IMR-90 (cell line): ENCODE measurements around the gene LGALSL. TPM values are rescaled to one million over a fixed set of nuclear protein-coding genes. Genes with fewer than 3 reads are reported as not detected.
A peak's percentile ranks its signal among the peaks of the same experiment; 100 is the strongest.

ENCODE experiments used
- ATAC-seq: fragments of 200-7000 bp; cut with Tn5 transposase; 2 replicates; pipeline ENCODE4 v1.9.1; 2020; ENCODE audit warnings: low read depth, mild to moderate bottlenecking, moderate library complexity
- BruUV-seq: library from RNA; stranded (reverse); fragments of 400-500 nt; replicated peaks from 2 replicates; lab custom pipeline; 2021; lab: Mats Ljungman, UMichigan
- CTCF ChIA-PET: fragments of 300-600 bp; formaldehyde crosslinking; extraction: SDS; loops from one replicate; lab custom pipeline; 2021; ENCODE audit warnings: antibody characterized with exemption; lab: Yijun Ruan, JAX
- POLR2A ChIA-PET: fragments of 300-600 bp; sonication (Branson Sonifier 250); formaldehyde crosslinking; loops from one replicate; lab custom pipeline; 2022; ENCODE audit warnings: antibody characterized with exemption; ENCODE audit not compliant: unreplicated experiment; lab: Charles Lee
- DNase-seq: peaks from one replicate; pipeline ENCODE4 v3.0.0; 2013
- H2AFZ ChIP-seq: replicated peaks from 2 replicates; pipeline ENCODE3; 2013; ENCODE audit warnings: low read length, mild to moderate bottlenecking; ENCODE audit not compliant: poor library complexity
- H2AK5ac ChIP-seq: 2 replicates; pipeline ENCODE4 v1.6.1; 2013; ENCODE audit warnings: low read depth, low read length, inconsistent platforms
- H2AK9ac ChIP-seq: replicated peaks from 2 replicates; pipeline ENCODE3; 2013; ENCODE audit warnings: mild to moderate bottlenecking, low read depth, low read length, moderate library complexity; ENCODE audit not compliant: poor library complexity
- H2BK120ac ChIP-seq: 2 replicates; pipeline ENCODE4 v1.6.1; 2013; ENCODE audit warnings: low read depth, low read length, inconsistent platforms
- H2BK15ac ChIP-seq: 3 replicates; pipeline ENCODE4 v1.6.1; 2013; ENCODE audit warnings: low read depth, low read length, inconsistent platforms
- H2BK20ac ChIP-seq: 2 replicates; pipeline ENCODE4 v1.6.1; 2013; ENCODE audit warnings: low read depth, mild to moderate bottlenecking, inconsistent platforms, low read length, moderate library complexity
- H2BK5ac ChIP-seq: 2 replicates; pipeline ENCODE4 v1.6.1; 2013; ENCODE audit warnings: mild to moderate bottlenecking, low read depth, low read length, inconsistent platforms; ENCODE audit not compliant: poor library complexity, severe bottlenecking
- H3K14ac ChIP-seq: replicated peaks from 2 replicates; pipeline ENCODE4 v1.6.1; 2013; ENCODE audit warnings: low read depth, low read length, inconsistent platforms
- H3K18ac ChIP-seq: 2 replicates; pipeline ENCODE4 v1.6.1; 2013; ENCODE audit warnings: low read depth, low read length, control low read depth
- H3K23ac ChIP-seq: 2 replicates; pipeline ENCODE4 v1.6.1; 2013; ENCODE audit warnings: low read depth, low read length, inconsistent platforms
- H3K27ac ChIP-seq: 2 replicates; pipeline ENCODE4 v1.5.1; 2013; ENCODE audit warnings: mild to moderate bottlenecking, control low read depth, low read length; ENCODE audit not compliant: insufficient read depth
- H3K27me3 ChIP-seq: 2 replicates; pipeline ENCODE4 v1.6.1; 2013; ENCODE audit warnings: low read length; ENCODE audit not compliant: control insufficient read depth, insufficient read depth
- H3K36me3 ChIP-seq: 2 replicates; pipeline ENCODE4 v1.6.1; 2013; ENCODE audit warnings: low read length, mixed read lengths; ENCODE audit not compliant: control insufficient read depth, insufficient read depth
- H3K4ac ChIP-seq: 2 replicates; pipeline ENCODE4 v1.6.1; 2013; ENCODE audit warnings: low read depth, low read length, inconsistent platforms
- H3K4me1 ChIP-seq: 2 replicates; pipeline ENCODE4 v1.6.1; 2013; ENCODE audit warnings: low read length, mixed read lengths; ENCODE audit not compliant: control insufficient read depth, insufficient read depth
- H3K4me2 ChIP-seq: 2 replicates; pipeline ENCODE4 v1.6.1; 2013; ENCODE audit warnings: low read depth, mild to moderate bottlenecking, control low read depth, low read length, moderate library complexity
- H3K4me3 ChIP-seq: 2 replicates; pipeline ENCODE4 v1.5.1; 2013; ENCODE audit warnings: low read depth, mild to moderate bottlenecking, control low read depth, low read length, moderate library complexity; ENCODE audit not compliant: insufficient read depth
- H3K56ac ChIP-seq: 2 replicates; pipeline ENCODE4 v1.6.1; 2013; ENCODE audit warnings: low read length, inconsistent platforms; ENCODE audit not compliant: insufficient read depth; ENCODE audit errors: extremely low read depth
- H3K79me1 ChIP-seq, 2 experiments: 2 replicates each; pipeline ENCODE4 v1.6.1; 2013; ENCODE audit warnings: low read length in 2 of 2, inconsistent platforms in 1 of 2, low read depth in 1 of 2
- H3K9ac ChIP-seq: 2 replicates; pipeline ENCODE4 v1.6.1; 2013; ENCODE audit warnings: low read depth, low read length, control low read depth
- H3K9me1 ChIP-seq: 2 replicates; pipeline ENCODE4 v1.6.1; 2013; ENCODE audit warnings: low read length, inconsistent platforms; ENCODE audit not compliant: insufficient read depth
- H3K9me3 ChIP-seq: 2 replicates; pipeline ENCODE4 v1.6.1; 2013; ENCODE audit warnings: low read length; ENCODE audit not compliant: control insufficient read depth, insufficient read depth
- H4K20me1 ChIP-seq: 2 replicates; pipeline ENCODE4 v1.6.1; 2013; ENCODE audit warnings: low read length, inconsistent platforms; ENCODE audit not compliant: insufficient read depth
- H4K5ac ChIP-seq: 2 replicates; pipeline ENCODE4 v1.6.1; 2013; ENCODE audit warnings: mild to moderate bottlenecking, low read depth, low read length, control low read depth
- H4K8ac ChIP-seq, 2 experiments: 2 replicates each; pipeline ENCODE4 v1.6.1; 2013; ENCODE audit warnings: low read depth in 2 of 2, low read length in 2 of 2, control low read depth in 1 of 2, inconsistent platforms in 1 of 2
- H4K91ac ChIP-seq: 2 replicates; pipeline ENCODE4 v1.6.1; 2013; ENCODE audit warnings: low read depth, low read length, inconsistent platforms; ENCODE audit not compliant: insufficient read depth
- BHLHE40 ChIP-seq: fragments of 150-350 bp; IDR thresholded peaks from 2 replicates; pipeline ENCODE4 v1.6.1; 2016; ENCODE audit warnings: mild to moderate bottlenecking, low read depth, low read length
- CEBPB ChIP-seq: IDR thresholded peaks from 2 replicates; pipeline ENCODE4 v1.6.1; 2012; ENCODE audit warnings: low read depth, low read length, improper control_type of control experiment
- CHD1 ChIP-seq: IDR thresholded peaks from 2 replicates; pipeline ENCODE4 v1.6.1; 2012; ENCODE audit warnings: low read depth, low read length, improper control_type of control experiment
- CTCF ChIP-seq: conservative IDR thresholded peaks from 2 replicates; pipeline ENCODE4 v1.5.1; 2012; ENCODE audit warnings: mild to moderate bottlenecking, low read depth, low read length, improper control_type of control experiment
- ELK1 ChIP-seq: fragments of 150-350 bp; IDR thresholded peaks from 2 replicates; pipeline ENCODE4 v1.6.1; 2016; ENCODE audit warnings: low read depth, mild to moderate bottlenecking, low read length, moderate library complexity, borderline replicate concordance
- NFE2L2 ChIP-seq: fragments of 150-350 bp; IDR thresholded peaks from 2 replicates; pipeline ENCODE4 v1.6.1; 2016; ENCODE audit warnings: low read depth, mild to moderate bottlenecking, low read length
- POLR2A ChIP-seq: IDR thresholded peaks from 2 replicates; pipeline ENCODE4 v1.6.1; 2012; ENCODE audit warnings: mild to moderate bottlenecking, low read depth, low read length
- RCOR1 ChIP-seq: IDR thresholded peaks from 2 replicates; pipeline ENCODE4 v1.6.1; 2012; ENCODE audit warnings: mild to moderate bottlenecking, low read length, improper control_type of control experiment; ENCODE audit not compliant: insufficient replicate concordance
- RFX5 ChIP-seq: IDR thresholded peaks from 2 replicates; pipeline ENCODE4 v1.8.0; 2012; ENCODE audit warnings: low read depth, mild to moderate bottlenecking, low read length, moderate library complexity
- SMC3 ChIP-seq: fragments of 150-350 bp; IDR thresholded peaks from 2 replicates; pipeline ENCODE4 v1.6.1; 2016; ENCODE audit warnings: low read depth, mild to moderate bottlenecking, antibody characterized with exemption, low read length, moderate library complexity
- USF2 ChIP-seq: fragments of 150-350 bp; IDR thresholded peaks from 2 replicates; pipeline ENCODE4 v1.6.1; 2017; ENCODE audit warnings: mild to moderate bottlenecking, antibody characterized with exemption, low read length, low read depth
- WGBS, 2 experiments: methylation state at CpG; one replicate each; pipeline versions ENCODE4 v1.1.5 to v1.1.7; 2013; ENCODE audit warnings: missing lambda C conversion rate in 2 of 2; ENCODE audit not compliant: insufficient read length in 1 of 2; ENCODE audit errors: extremely low coverage in 2 of 2; 5-methylcytosine and 5-hydroxymethylcytosine counted together
- dilution Hi-C: fragments of 300-500 bp; cut with HindIII; formaldehyde crosslinking; loops from one replicate; pipeline ENCODE4 v1.14.3; 2018; ENCODE audit warnings: low sequenced_read_pairs; ENCODE audit not compliant: unreplicated experiment
- in situ Hi-C: fragments of 300-500 bp; cut with MboI; formaldehyde crosslinking; loops from 3 replicates; pipeline ENCODE4 v1.14.3; 2019; ENCODE audit warnings: low sequenced_read_pairs, inconsistent platforms, mixed read lengths
- intact Hi-C: fragments of 100-400 bp; cut with micrococcal nuclease; formaldehyde crosslinking; loops from 2 replicates; pipeline ENCODE4 v1.10.0; 2022
- polyA plus RNA-seq, 3 experiments: library from polyadenylated mRNA; depleted of rRNA; stranded (reverse); fragments of >200 nt; gene quantifications; 2 replicates each; pipeline ENCODE4 v1.2.3, GENCODE V29; 2012; ENCODE audit warnings: low replicate concordance in 1 of 3
- total RNA-seq: library from RNA; depleted of rRNA; stranded (reverse); fragments of >200 nt; gene quantifications from 2 replicates; pipeline ENCODE4 v1.2.3, GENCODE V29; 2012

LGALSL gene
- total and polyA plus RNA-seq, 2 of the 4 experiments (the other 2 are of a cell fraction): 0.86 to 2.9 TPM

GRCh38 chr2:64404743-64405142, 49.2 kb upstream of the LGALSL start (continued):
- TF ChIP-seq USF2: no peak

- Histone ChIP-seq H3K9me1 (no peaks in the 10 kb centered on the region; the same call in 1 of the 2 replicates), H2BK120ac (no peak overlapping the region), H3K27ac (no peak overlapping the region), H3K9ac (no peak overlapping the region), H4K20me1 (no peaks in the 10 kb centered on the region), H3K36me3 (no peaks in the 10 kb centered on the region), H3K18ac (no peak overlapping the region), H3K9me3 (no peaks in the 10 kb centered on the region), H2AK5ac (no peak overlapping the region), H3K4me1 (peaks cover 11% of the 10 kb centered on the region; the same call in 1 of the 2 replicates), H4K91ac (no peak overlapping the region), H3K56ac (no peak overlapping the region), H4K8ac (no peak overlapping the region), H3K79me1 (no peaks in the 10 kb centered on the region), H2BK15ac (no peak overlapping the region), H3K4ac (no peak overlapping the region), H3K27me3 (peaks cover 12% of the 10 kb centered on the region), H2BK5ac (no peak overlapping the region), H2BK20ac (no peak overlapping the region), H3K23ac (no peak overlapping the region), H2AK9ac (no peak overlapping the region), H3K4me2 (peak overlapping the region; percentile 51; the same call in 1 of the 2 replicates), H3K14ac (no peak overlapping the region), H4K5ac (no peak overlapping the region), H2AFZ (peak overlapping the region; percentile 8), H3K4me3 (no peak overlapping the region)
- ATAC-seq (peak; percentile 53), DNase-seq (peak; percentile 56)
- POLR2A ChIA-PET: no interaction called here
- BruUV-seq: no TSS peak
- CTCF ChIA-PET: no interaction called here
- WGBS, 2 experiments: 48% methylated on average over 6 of the region's 11 CpGs; no CpG with 5 or more reads in 1 of the 2 experiments
- dilution Hi-C loops (no loop called here), intact Hi-C loops (no loop called here), in situ Hi-C loops (no loop called here)
- no peak for TF ChIP-seq SMC3
- no peak for TF ChIP-seq USF2
- TF ChIP-seq CTCF: no peak
- no peak for TF ChIP-seq RFX5
- peak; percentile 89 for TF ChIP-seq CEBPB
- TF ChIP-seq RCOR1: no peak
- no peak for TF ChIP-seq CHD1
- TF ChIP-seq BHLHE40: peak; percentile 59
- no peak for TF ChIP-seq NFE2L2
- TF ChIP-seq POLR2A: no peak
- no peak for TF ChIP-seq ELK1
Observed at GRCh38 chr2:64405581-64406406, 48.2 kb upstream of the LGALSL start.
